ENCODE results near the gene TK1. TPM values are rescaled to one million over a fixed set of nuclear protein-coding genes. Genes with fewer than 3 reads are reported as not detected.

Gene TK1
- total RNA-seq, 1 experiment from 2014 or later, result 340 TPM

DNA sequence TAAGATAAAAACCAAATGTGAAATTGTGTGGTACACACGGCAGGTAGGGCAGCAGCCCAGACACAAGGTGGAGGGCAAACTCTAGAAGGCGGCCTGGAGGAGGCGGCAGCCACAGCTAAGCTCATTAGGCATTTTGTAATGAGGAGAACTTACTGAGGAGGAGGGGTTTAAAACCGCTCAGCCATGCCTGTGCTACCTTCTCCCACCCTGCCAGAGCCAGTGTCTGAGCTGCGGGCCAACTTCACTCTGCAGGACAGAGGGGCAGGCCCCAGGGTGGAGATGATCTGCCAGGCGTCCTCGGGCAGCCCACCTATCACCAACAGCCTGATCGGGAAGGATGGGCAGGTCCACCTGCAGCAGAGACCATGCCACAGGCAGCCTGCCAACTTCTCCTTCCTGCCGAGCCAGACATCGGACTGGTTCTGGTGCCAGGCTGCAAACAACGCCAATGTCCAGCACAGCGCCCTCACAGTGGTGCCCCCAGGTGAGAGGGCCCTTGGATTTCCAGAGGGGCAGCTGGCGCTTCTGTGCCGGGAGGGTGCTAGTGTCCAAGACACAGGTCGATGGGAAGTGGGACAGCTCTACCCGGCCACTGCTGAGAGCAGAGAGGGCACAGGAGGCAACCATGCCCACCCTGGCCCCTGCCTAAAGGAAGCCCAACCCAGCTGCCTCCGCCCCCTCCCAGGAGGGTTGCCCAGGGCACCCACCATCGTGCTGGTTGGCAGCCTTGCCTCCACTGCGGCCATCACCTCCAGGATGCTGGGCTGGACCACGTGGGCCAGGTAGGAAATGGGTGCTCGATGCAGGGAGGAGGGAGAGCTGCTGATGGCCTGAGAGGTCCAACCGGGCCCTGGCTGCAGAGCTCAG is 22.7 kb downstream of the TK1 start:
- Histone ChIP-seq H3K36me3 (ENCODE audit: low read depth, low read length) (no peaks in the 10 kb centered on the region), H3K27ac (ENCODE audit: low read length) (no peak overlapping the region), H4K20me1 (ENCODE audit: low read length) (no peaks in the 10 kb centered on the region), H2AFZ (ENCODE audit: low read length) (no peak overlapping the region), H3K79me2 (ENCODE audit: low read length) (peaks cover 10% of the 10 kb centered on the region), H3K4me3 (ENCODE audit: low read length) (no peak overlapping the region), H3K9ac (ENCODE audit: low read length) (no peak overlapping the region), H3K4me2 (ENCODE audit: low read length) (no peak overlapping the region), H3K4me1 (ENCODE audit: insufficient read depth, low read length) (peaks cover 17% of the 10 kb centered on the region), H3K9me2 (replicated peaks; ENCODE audit: low read length) (no peaks in the 10 kb centered on the region), H3K27me3 (ENCODE audit: low read length) (no peaks in the 10 kb centered on the region), H3F3A (ENCODE audit: low read length, unreplicated experiment) (no peaks in the 10 kb centered on the region), H3K9me3 (ENCODE audit: low read length) (no peaks in the 10 kb centered on the region)
- ATAC-seq, result no peak
- DNase-seq, result no peak
- BruUV-seq (replicated peaks), result no TSS peak
- CTCF ChIA-PET, result no interaction called here
- POLR2A ChIA-PET (ENCODE audit: unreplicated experiment), result no interaction called here
- TF ChIP-seq EZH2phosphoT487 (IDR thresholded peaks at IDR 0.05; ENCODE audit: borderline replicate concordance, low read length), result no peak
- no peak for TF ChIP-seq EZH2 (IDR thresholded peaks at IDR 0.05; ENCODE audit: low read length, unreplicated experiment)
- no peak for TF ChIP-seq CTCF (conservative IDR thresholded peaks at IDR 0.05; ENCODE audit: low read depth, low read length)
- intact Hi-C loops (cut with micrococcal nuclease), result no loop called here

DNA sequence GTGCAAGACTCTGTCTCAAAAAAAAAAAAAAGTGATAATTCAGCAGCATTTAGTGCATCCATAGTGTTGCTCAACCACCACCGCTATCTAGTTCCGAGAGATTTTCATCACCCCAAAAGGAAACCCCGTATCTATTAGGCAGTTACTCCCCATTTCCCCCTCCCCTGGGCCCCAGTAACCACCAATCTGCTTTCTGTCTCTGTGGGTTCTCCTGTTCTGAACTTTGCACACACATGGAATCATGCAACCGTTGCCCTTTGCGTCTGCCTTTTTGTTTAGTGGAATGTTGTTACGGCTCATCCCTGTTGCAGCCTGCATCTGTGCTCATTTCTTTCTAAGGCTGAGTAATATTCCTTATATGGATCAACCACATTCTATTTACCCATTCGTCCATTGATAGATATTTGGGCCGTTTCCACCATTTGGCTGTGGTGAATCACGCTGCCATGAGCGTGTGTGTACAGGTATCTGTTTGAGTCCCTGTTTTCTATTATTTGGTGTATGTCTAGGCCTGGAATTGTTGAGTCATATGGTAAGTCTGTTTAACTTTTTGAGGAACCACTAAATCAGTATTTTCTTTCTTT is 27.2 kb downstream of the TK1 start:
- Histone ChIP-seq H3K4me3 (ENCODE audit: low read length) (no peak overlapping the region), H3K36me3 (ENCODE audit: low read depth, low read length) (no peaks in the 10 kb centered on the region), H3K27me3 (ENCODE audit: low read length) (no peaks in the 10 kb centered on the region), H3K9me3 (ENCODE audit: low read length) (no peaks in the 10 kb centered on the region), H3K9me2 (replicated peaks; ENCODE audit: low read length) (no peaks in the 10 kb centered on the region), H4K20me1 (ENCODE audit: low read length) (no peaks in the 10 kb centered on the region), H3K79me2 (ENCODE audit: low read length) (no peaks in the 10 kb centered on the region), H3K9ac (ENCODE audit: low read length) (no peak overlapping the region), H3F3A (ENCODE audit: low read length, unreplicated experiment) (no peaks in the 10 kb centered on the region), H2AFZ (ENCODE audit: low read length) (peak overlapping the region; percentile 40), H3K27ac (ENCODE audit: low read length) (peak overlapping the region; percentile 83), H3K4me1 (ENCODE audit: insufficient read depth, low read length) (peaks cover 14% of the 10 kb centered on the region), H3K4me2 (ENCODE audit: low read length) (peak overlapping the region; percentile 44)
- BruUV-seq (replicated peaks), result no TSS peak
- POLR2A ChIA-PET (ENCODE audit: unreplicated experiment), result no interaction called here
- intact Hi-C loops (cut with micrococcal nuclease), result loop anchor here (2.0 kb wide), 1 partner anchor 15 kb away; no protein-coding TSS in a partner anchor
- DNase-seq, result peak; percentile 98
- CTCF ChIA-PET, result no interaction called here
- no peak for TF ChIP-seq CTCF (conservative IDR thresholded peaks at IDR 0.05; ENCODE audit: low read depth, low read length)
- TF ChIP-seq EZH2phosphoT487 (IDR thresholded peaks at IDR 0.05; ENCODE audit: borderline replicate concordance, low read length), result no peak
- ATAC-seq, result peak; percentile 89

Measured in PC-3 (cell line).